ENCODE measurements around the gene RRP1B. TPM values are rescaled to one million over a fixed set of nuclear protein-coding genes. Genes with fewer than 3 reads are reported as not detected.
A peak's percentile ranks its signal among the peaks of the same experiment; 100 is the strongest.

The RRP1B gene
- total RNA-seq, 1 experiment from 2014 or later, result 44.2 TPM

- H3K27ac ChIP-seq (ENCODE audit: low read length), result peak overlapping the region; percentile 41
- no peaks in the 10 kb centered on the region for H3K27me3 ChIP-seq (ENCODE audit: low read length)
- ATAC-seq (peak; percentile 24), DNase-seq (no peak)
- H3K4me3 ChIP-seq (ENCODE audit: low read length), result peak overlapping the region; percentile 45; the same call in 1 of the 2 replicates
- H4K20me1 ChIP-seq (ENCODE audit: low read length), result 0 out of 2 replicates have a peak, but pooled peaks cover 15% of the 10 kb centered on the region
- peaks cover 99% of the 10 kb centered on the region for H3K79me2 ChIP-seq (ENCODE audit: low read length)
- H3K9me3 ChIP-seq (ENCODE audit: low read length), result no peaks in the 10 kb centered on the region
- peaks cover 56% of the 10 kb centered on the region for H3K4me1 ChIP-seq (ENCODE audit: insufficient read depth, low read length)
- no peaks in the 10 kb centered on the region for H3K9me2 ChIP-seq (replicated peaks; ENCODE audit: low read length)
- no peak overlapping the region for H2AFZ ChIP-seq (ENCODE audit: low read length)
- TSS peak; percentile 62 for BruUV-seq (replicated peaks)
- H3F3A ChIP-seq (ENCODE audit: low read length, unreplicated experiment), result peaks cover 6% of the 10 kb centered on the region
- peak overlapping the region; percentile 55 for H3K4me2 ChIP-seq (ENCODE audit: low read length)
- TF ChIP-seq CTCF (conservative IDR thresholded peaks at IDR 0.05; ENCODE audit: low read depth, low read length) (no peak), EZH2phosphoT487 (IDR thresholded peaks at IDR 0.05; ENCODE audit: borderline replicate concordance, low read length) (no peak), EZH2 (IDR thresholded peaks at IDR 0.05; ENCODE audit: low read length, unreplicated experiment) (no peak)
- intact Hi-C loops (cut with micrococcal nuclease), result no loop called here
- ChIA-PET CTCF (no interaction called here), POLR2A (ENCODE audit: unreplicated experiment) (interaction anchor here (0.6 kb wide), 1 partner anchor 1053 kb away, joined by 5 read pairs; no protein-coding TSS in a partner anchor)
- H3K9ac ChIP-seq (ENCODE audit: low read length), result peak overlapping the region; percentile 33
- H3K36me3 ChIP-seq (ENCODE audit: low read depth, low read length), result peaks cover 23% of the 10 kb centered on the region; the same call in 1 of the 2 replicates
Measured at GRCh38 chr21:43728154-43728466, 68.8 kb downstream of the RRP1B start.

DNA sequence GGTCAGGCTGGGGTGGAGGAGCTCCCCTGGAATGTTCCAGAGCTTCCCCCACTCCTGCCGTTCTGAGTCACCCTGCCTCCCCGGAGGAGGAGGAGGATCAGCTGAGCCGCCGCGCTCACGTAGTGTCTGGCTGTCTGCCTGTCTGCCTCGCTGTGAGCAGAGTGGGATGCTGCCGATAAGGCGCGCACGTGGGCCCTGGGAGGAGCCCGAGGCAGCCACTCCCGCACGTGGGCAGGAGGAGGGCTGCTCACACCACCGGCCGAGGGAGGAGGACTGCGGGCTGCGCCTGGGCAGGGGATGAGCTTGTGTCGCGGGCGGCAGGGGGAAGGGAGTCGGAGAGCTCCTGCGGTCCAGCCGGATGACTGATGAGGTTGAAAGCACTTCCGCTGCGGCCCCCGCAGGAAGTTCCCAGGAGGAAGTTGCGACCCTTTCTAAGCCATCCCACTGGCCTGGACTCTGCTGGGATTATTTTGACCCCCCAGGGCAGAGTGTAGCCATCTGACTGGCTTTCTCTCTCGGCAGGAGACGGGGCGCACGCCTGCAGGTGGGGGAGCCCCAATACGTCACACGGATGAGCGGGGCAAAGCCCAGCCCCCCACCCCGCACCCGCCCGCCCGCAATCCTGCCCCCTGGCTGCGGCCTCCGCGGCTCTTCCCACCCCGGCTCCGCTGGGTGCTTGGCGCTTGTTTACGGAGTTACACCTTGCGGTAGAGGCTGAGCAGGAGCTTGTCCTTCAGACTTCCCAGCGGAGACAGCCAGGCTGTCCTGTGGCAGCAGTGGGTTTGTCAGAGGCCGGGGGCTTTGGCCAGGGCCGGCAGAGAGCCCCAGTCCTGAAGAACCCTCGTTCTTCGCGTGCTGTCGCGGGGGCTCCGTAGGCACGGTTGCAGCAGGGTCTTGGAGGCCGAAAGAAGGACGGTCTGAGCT is 69.4 kb downstream of the RRP1B start:
- H3K4me3 ChIP-seq (ENCODE audit: low read length), result peak overlapping the region; percentile 45; the same call in 1 of the 2 replicates
- 0 out of 2 replicates have a peak overlapping the region, but pooled peaks have one; percentile 12 for H2AFZ ChIP-seq (ENCODE audit: low read length)
- H3K9me2 ChIP-seq (replicated peaks; ENCODE audit: low read length), result no peaks in the 10 kb centered on the region
- H3K27ac ChIP-seq (ENCODE audit: low read length), result peak overlapping the region; percentile 41
- peaks cover 6% of the 10 kb centered on the region for H3F3A ChIP-seq (ENCODE audit: low read length, unreplicated experiment)
- no peaks in the 10 kb centered on the region for H3K9me3 ChIP-seq (ENCODE audit: low read length)
- BruUV-seq (replicated peaks), result no TSS peak
- peak overlapping the region; percentile 55 for H3K4me2 ChIP-seq (ENCODE audit: low read length)
- peaks cover 99% of the 10 kb centered on the region for H3K79me2 ChIP-seq (ENCODE audit: low read length)
- H3K4me1 ChIP-seq (ENCODE audit: insufficient read depth, low read length), result peaks cover 56% of the 10 kb centered on the region
- POLR2A ChIA-PET (ENCODE audit: unreplicated experiment), result interaction anchor here (0.6 kb wide), 2 partner anchors 68 to 1052 kb away, joined by 3 to 5 read pairs; no protein-coding TSS in a partner anchor
- peaks cover 21% of the 10 kb centered on the region; the same call in 1 of the 2 replicates for H3K36me3 ChIP-seq (ENCODE audit: low read depth, low read length)
- H4K20me1 ChIP-seq (ENCODE audit: low read length), result 0 out of 2 replicates have a peak, but pooled peaks cover 19% of the 10 kb centered on the region
- intact Hi-C loops (cut with micrococcal nuclease), result no loop called here
- peak overlapping the region; percentile 33 for H3K9ac ChIP-seq (ENCODE audit: low read length)
- TF ChIP-seq EZH2phosphoT487 (IDR thresholded peaks at IDR 0.05; ENCODE audit: borderline replicate concordance, low read length) (peak; percentile 97), CTCF (conservative IDR thresholded peaks at IDR 0.05; ENCODE audit: low read depth, low read length) (no peak)
- CTCF ChIA-PET, result interaction anchor here (0.6 kb wide), 1 partner anchor 8 kb away, joined by 4 read pairs; no protein-coding TSS in a partner anchor
- no peaks in the 10 kb centered on the region for H3K27me3 ChIP-seq (ENCODE audit: low read length)
- peak; percentile 82 for ATAC-seq
- peak; percentile 92 for DNase-seq

Measured in PC-3 (cell line).